Measurements from ENCODE around the gene TRPM1. TPM values are rescaled to one million over a fixed set of nuclear protein-coding genes. Genes with fewer than 3 reads are reported as not detected.

Gene TRPM1
- total RNA-seq, 1 donor from 2014 or later = not detected

- intact Hi-C loops (cut with micrococcal nuclease) = no loop called here
Observed at GRCh38 chr15:31085359-31085758, 16.2 kb downstream of the TRPM1 start.

GRCh38 chr15:31084176-31084575 is 17.3 kb downstream of the TRPM1 start:
- intact Hi-C loops (cut with micrococcal nuclease) = no loop called here

- intact Hi-C loops (cut with micrococcal nuclease) = no loop called here
Observed at GRCh38 chr15:31083370-31083780, 18.1 kb downstream of the TRPM1 start.

- intact Hi-C loops (cut with micrococcal nuclease) = no loop called here
Observed at GRCh38 chr15:31082771-31083369, 18.7 kb downstream of the TRPM1 start.

GRCh38 chr15:31081588-31082250 is 19.8 kb downstream of the TRPM1 start:
- intact Hi-C loops (cut with micrococcal nuclease) = no loop called here

GRCh38 chr15:31081056-31081455 is 20.5 kb downstream of the TRPM1 start:
- intact Hi-C loops (cut with micrococcal nuclease) = no loop called here

GRCh38 chr15:31080591-31081014 is 20.9 kb downstream of the TRPM1 start:
- intact Hi-C loops (cut with micrococcal nuclease) = loop anchor here (1.0 kb wide), 1 partner anchor 89 kb away; the partner anchor contains the start of gene MTMR10

GRCh38 chr15:31079519-31079918 is 22.0 kb downstream of the TRPM1 start:
- intact Hi-C loops (cut with micrococcal nuclease) = no loop called here

GRCh38 chr15:31078471-31078870 is 23.1 kb downstream of the TRPM1 start:
- intact Hi-C loops (cut with micrococcal nuclease) = no loop called here

- intact Hi-C loops (cut with micrococcal nuclease) = no loop called here
Observed at GRCh38 chr15:31077941-31078340, 23.6 kb downstream of the TRPM1 start.

GRCh38 chr15:31077181-31077580 is 24.3 kb downstream of the TRPM1 start:
- intact Hi-C loops (cut with micrococcal nuclease) = no loop called here

- intact Hi-C loops (cut with micrococcal nuclease) = no loop called here
Observed at GRCh38 chr15:31074321-31074720, 27.2 kb downstream of the TRPM1 start.

- intact Hi-C loops (cut with micrococcal nuclease) = no loop called here
Observed at GRCh38 chr15:31070867-31071266, 30.7 kb downstream of the TRPM1 start.

- intact Hi-C loops (cut with micrococcal nuclease) = no loop called here
Observed at GRCh38 chr15:31069360-31070000, 32.0 kb downstream of the TRPM1 start.

- intact Hi-C loops (cut with micrococcal nuclease) = no loop called here
Observed at GRCh38 chr15:31067890-31068603, 33.5 kb downstream of the TRPM1 start.

GRCh38 chr15:31065824-31066223 is 35.7 kb downstream of the TRPM1 start:
- intact Hi-C loops (cut with micrococcal nuclease) = no loop called here

- intact Hi-C loops (cut with micrococcal nuclease) = no loop called here
Observed at GRCh38 chr15:31062911-31063310, 38.6 kb downstream of the TRPM1 start.

- intact Hi-C loops (cut with micrococcal nuclease) = no loop called here
Observed at GRCh38 chr15:31062310-31062847, 39.1 kb downstream of the TRPM1 start.

GRCh38 chr15:31060429-31061140 is 40.9 kb downstream of the TRPM1 start:
- intact Hi-C loops (cut with micrococcal nuclease) = no loop called here

GRCh38 chr15:31058236-31058962 is 43.1 kb downstream of the TRPM1 start:
- intact Hi-C loops (cut with micrococcal nuclease) = no loop called here

All from T-helper 1 cell treated with Interleukin-12 subunit alpha and Interleukin-12 subunit beta and Interleukin-4 antibody, amounts not matched to agents 30 ng/mL and 1 ng/mL, for 36 hours (primary cell).